ENCODE measurements around the gene ITIH5. TPM values are rescaled to one million over a fixed set of nuclear protein-coding genes. Genes with fewer than 3 reads are reported as not detected.

ITIH5 gene
- total and polyA plus RNA-seq, 2 of the 8 experiments (the other 6 are each of a cell fraction or from before 2014, with no cell fraction given) = 5.8 to 7.6 TPM

GRCh38 chr10:7577176-7577575 is 89.6 kb downstream of the ITIH5 start:
- Histone ChIP-seq H3K36me3 (ENCODE audit: control insufficient read depth in 2 of 4, insufficient read depth in 4 of 4, low read length in 3 of 4) (no peaks in the 10 kb centered on the region), H3K27me3 (replicated peaks in 1 of 4; ENCODE audit: control insufficient read depth in 3 of 4, extremely low read depth in 1 of 4, insufficient read depth in 3 of 4, low read length in 3 of 4) (no peaks in the 10 kb centered on the region), H3K4me3 (ENCODE audit: extremely low read depth in 1 of 4, insufficient read depth in 2 of 4, low read depth in 3 of 4, low read length in 4 of 4) (no peak overlapping the region), H3K79me1 (ENCODE audit: low read depth, low read length) (no peaks in the 10 kb centered on the region), H4K5ac (ENCODE audit: insufficient read length, low read depth, low read length) (no peak overlapping the region), H3K27ac (ENCODE audit: low read depth, low read length) (no peak overlapping the region), H2AFZ (ENCODE audit: low read length) (no peak overlapping the region), H3K4me2 (ENCODE audit: insufficient read depth in 1 of 2, low read depth in 2 of 2, low read length in 2 of 2) (no peak overlapping the region), H3K9ac (replicated peaks in 1 of 4; ENCODE audit: extremely low read depth in 1 of 4, low read depth in 3 of 4, low read length in 3 of 4) (no peak overlapping the region), H4K20me1 (replicated peaks in 1 of 2; ENCODE audit: control insufficient read depth in 1 of 2, insufficient read depth in 2 of 2, low read length in 2 of 2) (no peaks in the 10 kb centered on the region), H2AK5ac (ENCODE audit: low read depth, low read length) (no peak overlapping the region), H4K8ac (ENCODE audit: extremely low read depth, insufficient read depth, low read length) (no peak overlapping the region), H3K23ac (ENCODE audit: insufficient read length) (no peak overlapping the region), H2BK12ac (ENCODE audit: low read depth, low read length) (no peak overlapping the region), H3K18ac (ENCODE audit: extremely low read depth, low read length) (no peak overlapping the region), H3K9me3 (ENCODE audit: insufficient read depth in 2 of 2, low read depth in 1 of 2, low read length in 1 of 2) (no peaks in the 10 kb centered on the region), H2BK15ac (ENCODE audit: low read length) (no peak overlapping the region), H4K91ac (replicated peaks; ENCODE audit: insufficient read length, low read length) (no peak overlapping the region), H3K23me2 (ENCODE audit: low read depth, low read length) (no peaks in the 10 kb centered on the region), H3K4ac (replicated peaks; ENCODE audit: insufficient read length, low read depth, low read length) (no peak overlapping the region), H2BK120ac (replicated peaks; ENCODE audit: low read depth, low read length) (no peak overlapping the region), H3K56ac (replicated peaks; ENCODE audit: insufficient read length, low read depth, low read length) (no peak overlapping the region), H3K4me1 (replicated peaks in 1 of 4; ENCODE audit: control insufficient read depth in 3 of 4, insufficient read depth in 4 of 4, low read length in 3 of 4) (no peaks in the 10 kb centered on the region; a peak in 1 of 7 replicates), H2BK5ac (ENCODE audit: low read depth, low read length) (no peak overlapping the region), H3K79me2 (ENCODE audit: control insufficient read depth in 1 of 2, insufficient read depth in 2 of 2, low read length in 2 of 2) (no peaks in the 10 kb centered on the region), H2BK20ac (ENCODE audit: low read length) (no peak overlapping the region), H3K14ac (ENCODE audit: insufficient read length) (no peak overlapping the region)
- WGBS, 2 experiments (ENCODE audit: extremely low coverage in 1 of 2, insufficient coverage in 1 of 2, insufficient read length in 1 of 2, insufficient replicate concordance in 2 of 2, low coverage in 1 of 2, low lambda C conversion rate in 2 of 2, missing lambda C conversion rate in 1 of 2) = 91% methylated on average over 4 of the region's 4 CpGs; no CpG with 5 or more reads in 1 of the 2 experiments
- FAIRE-seq (no peak), DNase-seq (ENCODE audit: low read depth in 1 of 2, low spot score in 2 of 2) (no peak)
- ChIA-PET POLR2A (ENCODE audit: partially characterized antibody) (no interaction called here), CTCF (ENCODE audit: partially characterized antibody) (interaction anchor here (0.7 to 1.6 kb wide), 3 partner anchors 20 to 34 kb away, joined by 3 to 8 read pairs (median 3); no protein-coding TSS in a partner anchor)
- TF ChIP-seq TAF1 (IDR thresholded peaks at IDR 0.05; ENCODE audit: low read depth, low read length) = no peak
- no peak for TF ChIP-seq SP1 (IDR thresholded peaks at IDR 0.05; ENCODE audit: low read depth, low read length)
- TF ChIP-seq NRF1 (IDR thresholded peaks at IDR 0.05; ENCODE audit: low read depth, low read length) = no peak
- no peak for TF ChIP-seq E2F6 (IDR thresholded peaks at IDR 0.05)
- no peak for TF ChIP-seq PHF8 (conservative IDR thresholded peaks at IDR 0.05; ENCODE audit: low read depth, low read length)
- TF ChIP-seq ZNF274 (IDR thresholded peaks at IDR 0.05; ENCODE audit: borderline replicate concordance, extremely low read depth, low read length) = no peak

All from H1 (cell line).